ENCODE results near the gene RSPH1. TPM values are rescaled to one million over a fixed set of nuclear protein-coding genes. Genes with fewer than 3 reads are reported as not detected.

The RSPH1 gene
- 0.28 TPM for polyA plus RNA-seq (ENCODE audit: insufficient read length)

DNA sequence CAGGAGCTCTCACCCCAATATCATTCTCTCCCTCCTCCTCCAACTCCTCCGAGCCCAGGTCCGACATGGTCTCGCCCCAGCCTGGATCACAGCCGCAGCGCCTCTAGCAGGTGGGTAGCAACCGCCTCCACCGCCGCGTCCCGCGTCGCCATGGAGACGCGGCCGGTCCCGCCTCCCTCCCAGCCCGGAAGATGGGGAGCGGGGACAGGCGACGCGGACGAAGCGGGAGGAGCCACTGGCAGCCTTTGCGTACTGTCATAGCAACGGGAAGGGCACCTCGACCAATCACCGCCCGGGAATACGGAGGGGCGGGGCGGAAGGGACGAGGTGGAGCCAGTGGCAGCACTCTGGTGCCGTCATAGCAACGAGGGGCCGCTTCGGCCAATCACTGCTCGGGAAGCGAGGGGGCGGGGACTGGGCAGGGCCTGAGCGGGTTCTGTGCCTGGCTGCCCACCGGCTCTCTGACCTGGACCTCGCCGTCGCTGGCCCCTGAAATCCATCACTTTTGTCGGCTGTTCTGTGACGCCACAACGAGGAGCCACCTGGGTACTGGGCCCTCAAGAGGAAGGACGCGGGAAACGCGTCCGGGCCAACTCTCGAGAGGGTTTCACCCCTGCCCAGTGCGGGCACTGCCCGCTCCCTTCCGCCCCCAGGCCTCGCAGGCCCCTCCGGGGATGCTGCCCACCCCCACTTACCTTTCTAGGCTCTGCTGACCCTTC, at the start of gene RSPH1:
RSPH1 (minus strand) TSS at position 105 of the 719 bp plus-strand sequence; CDS start at position 67, 38 bp downstream.
- peak; percentile 99 for DNase-seq

- no peak for DNase-seq
Measured at GRCh38 chr21:42545745-42546144, 49.7 kb upstream of the RSPH1 start.

- DNase-seq = no peak
Measured at GRCh38 chr21:42545317-42545716, 49.3 kb upstream of the RSPH1 start.

DNA sequence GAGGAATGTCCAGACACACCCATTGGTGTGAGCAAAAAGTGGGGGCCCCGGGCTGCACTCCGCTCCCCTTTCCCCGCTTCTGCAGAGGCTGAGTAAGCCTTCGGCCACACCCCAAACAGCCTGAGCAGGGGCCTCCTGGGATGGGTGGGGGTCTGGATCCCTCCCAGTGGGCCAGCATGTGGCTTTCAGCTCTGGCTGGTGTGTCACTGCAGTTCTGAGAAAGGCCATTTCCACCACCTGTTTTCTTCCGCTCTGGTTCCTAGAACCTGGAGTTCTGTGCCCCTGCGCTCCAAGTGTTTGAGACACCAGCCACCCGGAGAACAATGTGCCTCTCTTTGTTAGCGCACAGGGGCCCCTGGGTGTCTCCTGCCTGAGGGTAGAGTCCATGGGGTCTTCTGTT, 48.5 kb upstream of the RSPH1 start:
- DNase-seq = no peak

DNA sequence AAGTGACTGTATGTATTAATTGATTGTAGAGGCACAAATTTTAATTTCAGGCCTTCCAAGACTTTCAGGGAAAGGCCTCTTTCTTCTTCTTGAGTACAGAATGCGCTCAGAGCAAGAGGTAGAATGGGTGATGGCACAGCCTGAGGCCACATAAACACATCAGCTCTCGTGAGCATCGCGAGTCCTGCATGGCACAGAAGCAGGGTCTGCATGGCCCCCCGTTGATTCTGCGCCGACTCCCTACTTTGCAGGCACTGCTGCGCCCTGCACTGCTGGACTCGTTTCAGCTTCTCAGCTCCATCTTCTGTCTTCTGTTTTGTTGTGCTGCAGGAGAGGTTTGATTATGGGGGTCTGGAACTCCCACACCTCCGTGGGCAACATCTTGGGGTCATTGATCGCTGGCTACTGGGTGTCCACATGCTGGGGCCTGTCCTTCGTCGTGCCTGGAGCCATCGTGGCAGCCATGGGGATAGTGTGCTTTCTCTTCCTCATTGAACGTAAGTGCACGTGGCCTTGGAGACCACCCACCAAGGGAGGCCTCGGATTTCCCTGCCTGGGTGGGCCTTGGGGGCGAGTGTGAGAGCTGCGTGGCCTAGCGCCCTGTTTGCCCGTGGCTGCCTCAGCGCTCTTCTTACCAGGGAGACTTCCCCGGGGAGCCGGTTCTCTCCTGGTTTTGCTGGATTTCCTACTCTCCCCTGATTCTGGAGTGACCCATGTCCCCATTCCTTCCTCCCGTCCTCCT, 47.3 kb upstream of the RSPH1 start:
- no peak for DNase-seq

GRCh38 chr21:42542596-42542995, 46.6 kb upstream of the RSPH1 start:
- DNase-seq = no peak

DNA sequence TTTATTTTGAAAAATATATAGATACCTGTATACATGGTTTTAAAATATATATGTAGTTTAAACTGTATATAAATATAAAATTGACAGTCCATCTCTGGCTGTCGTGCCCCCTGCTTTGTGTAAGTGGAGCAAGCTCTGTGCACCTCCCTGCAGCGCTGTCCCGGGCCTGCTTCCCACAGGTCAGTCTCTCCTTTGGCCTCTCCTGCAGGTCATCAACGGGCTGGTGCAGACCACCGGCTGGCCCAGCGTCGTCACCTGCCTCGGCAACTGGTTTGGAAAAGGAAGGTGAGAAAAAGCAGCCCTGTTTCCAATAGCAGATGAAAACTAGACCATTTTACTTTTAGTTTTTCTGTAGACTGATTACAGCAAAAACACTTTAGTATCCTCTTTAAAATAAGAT, 46.2 kb upstream of the RSPH1 start:
- no peak for DNase-seq

GRCh38 chr21:42541618-42542017, 45.6 kb upstream of the RSPH1 start:
- no peak for DNase-seq

DNA sequence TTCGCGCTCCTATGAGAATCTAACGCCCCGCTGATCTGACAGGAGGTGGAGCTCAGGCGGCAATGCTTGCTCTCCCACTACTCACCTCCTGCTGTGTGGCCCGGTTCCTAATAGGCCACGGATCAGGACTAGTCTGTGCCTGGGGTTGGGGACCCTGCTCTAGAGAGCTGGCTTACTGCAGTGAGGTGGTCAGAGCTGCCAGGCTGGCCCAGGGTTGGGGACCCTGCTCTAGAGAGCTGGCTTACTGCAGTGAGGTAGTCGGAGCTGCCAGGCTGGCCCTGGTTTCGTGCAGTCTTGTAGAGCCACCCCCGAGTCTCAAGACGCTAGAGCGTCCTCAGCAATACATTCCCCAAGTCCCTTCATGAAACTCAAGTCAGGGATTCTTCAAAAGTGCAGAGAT, 45.1 kb upstream of the RSPH1 start:
- no peak for DNase-seq

DNA sequence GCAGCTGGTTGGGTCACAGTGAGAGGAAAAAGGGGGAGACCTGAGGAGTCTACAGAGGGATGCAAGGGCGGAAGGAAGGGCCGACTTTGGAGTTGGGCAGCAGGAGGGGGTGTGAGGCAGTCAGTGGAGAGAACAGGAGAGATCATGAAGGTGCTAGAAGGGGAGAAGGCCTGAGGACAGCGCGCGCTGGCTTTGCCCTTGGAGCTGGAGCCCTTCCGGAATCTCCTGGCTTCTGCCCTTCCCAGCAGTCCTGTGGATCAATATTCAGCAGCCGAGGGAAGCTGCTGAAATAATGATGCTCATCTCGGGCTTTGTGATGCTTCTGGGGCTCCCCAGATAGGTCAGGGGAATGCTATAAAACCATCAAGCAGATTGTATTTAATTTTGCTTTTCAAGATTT, 44.4 kb upstream of the RSPH1 start:
- DNase-seq = no peak

DNA sequence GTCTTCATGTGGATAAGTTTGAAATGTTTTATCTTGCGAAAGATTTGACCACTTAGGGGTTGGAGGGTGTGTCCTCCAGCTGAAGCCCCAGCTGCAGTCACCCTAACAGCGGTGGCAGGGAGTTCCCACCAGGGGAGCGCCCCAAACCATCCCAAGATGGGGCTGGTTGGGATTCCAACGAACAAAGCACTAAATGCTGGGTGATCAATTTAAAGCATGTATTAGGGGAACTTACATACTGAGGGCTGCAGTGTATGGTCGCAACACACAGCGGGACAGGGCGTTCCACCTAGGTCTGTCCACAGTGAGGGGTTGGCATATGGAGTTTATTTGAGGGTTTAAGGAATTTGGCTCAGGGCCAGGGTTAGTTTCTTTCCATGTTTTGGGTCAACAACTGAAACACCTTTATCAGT, 43.9 kb upstream of the RSPH1 start:
- DNase-seq = no peak

GRCh38 chr21:42539342-42539741, 43.3 kb upstream of the RSPH1 start:
- DNase-seq = no peak

DNA sequence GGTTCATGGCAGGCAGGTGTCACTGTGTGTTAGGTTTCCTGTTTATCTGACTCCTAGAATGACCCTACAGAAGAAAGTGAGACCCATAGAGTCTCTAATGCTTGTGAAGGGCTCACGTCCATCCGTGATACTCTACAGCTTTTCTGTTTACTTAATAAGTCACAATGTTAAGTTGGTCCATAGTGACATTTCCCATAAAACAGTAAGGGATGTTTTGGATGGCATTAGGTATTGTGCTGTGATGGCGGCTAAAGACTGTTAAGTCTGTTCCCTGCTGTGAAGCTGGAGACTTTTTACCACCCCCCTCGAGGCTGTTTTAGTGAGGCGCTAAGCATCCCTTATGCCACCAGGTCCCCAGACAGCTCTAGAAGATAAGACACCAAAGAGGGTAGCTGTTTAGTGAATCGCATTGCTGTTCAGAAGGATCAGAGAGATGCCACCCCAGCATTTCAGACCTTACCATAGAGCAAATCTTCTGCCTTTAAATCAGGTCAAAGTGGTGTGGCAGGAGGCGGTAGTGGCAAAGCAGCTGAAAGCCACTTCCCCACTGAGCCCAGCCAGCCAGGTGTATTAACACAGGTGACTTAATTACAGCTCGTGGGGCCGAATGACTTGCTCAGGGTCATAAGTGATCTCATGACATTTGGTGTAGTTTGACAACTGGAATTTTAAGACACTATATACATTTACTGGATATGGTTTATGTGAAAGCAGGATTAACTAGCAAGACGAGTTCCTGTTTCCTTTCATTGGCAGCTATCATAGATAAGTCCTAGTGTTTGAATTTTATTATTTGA, 42.7 kb upstream of the RSPH1 start:
- no peak for DNase-seq

DNA sequence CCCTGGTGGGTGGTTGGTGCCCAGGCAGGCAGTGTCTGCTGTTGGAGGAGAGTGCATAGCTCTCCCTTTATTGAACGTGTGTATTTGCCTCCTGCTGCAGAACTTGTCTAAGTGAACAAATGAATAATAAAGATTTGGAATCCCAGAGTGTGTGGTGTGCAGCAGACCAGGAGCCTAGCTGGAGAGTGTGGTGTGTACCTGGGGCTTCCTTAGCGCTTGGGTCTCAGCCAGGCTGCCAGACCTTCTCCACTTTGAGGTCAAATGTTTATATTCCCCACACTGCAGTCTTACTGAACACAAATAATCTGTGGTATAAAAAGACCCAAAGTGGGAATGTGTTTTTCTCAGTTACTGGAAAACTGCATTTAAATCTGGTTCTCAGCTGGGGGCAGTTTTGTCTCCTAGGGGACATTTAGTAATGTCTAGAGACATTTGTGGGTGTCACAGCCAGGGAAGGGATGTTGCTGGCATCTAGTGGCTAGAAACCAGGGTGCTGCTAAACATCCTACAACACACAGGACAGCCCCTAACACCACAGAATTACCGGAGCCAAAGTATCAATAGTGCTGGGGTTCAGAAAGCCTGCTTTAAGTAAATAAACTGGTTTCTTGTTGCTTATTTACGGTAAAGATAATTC, 41.2 kb upstream of the RSPH1 start:
- DNase-seq = no peak

GRCh38 chr21:42536601-42537000, 40.6 kb upstream of the RSPH1 start:
- no peak for DNase-seq

DNA sequence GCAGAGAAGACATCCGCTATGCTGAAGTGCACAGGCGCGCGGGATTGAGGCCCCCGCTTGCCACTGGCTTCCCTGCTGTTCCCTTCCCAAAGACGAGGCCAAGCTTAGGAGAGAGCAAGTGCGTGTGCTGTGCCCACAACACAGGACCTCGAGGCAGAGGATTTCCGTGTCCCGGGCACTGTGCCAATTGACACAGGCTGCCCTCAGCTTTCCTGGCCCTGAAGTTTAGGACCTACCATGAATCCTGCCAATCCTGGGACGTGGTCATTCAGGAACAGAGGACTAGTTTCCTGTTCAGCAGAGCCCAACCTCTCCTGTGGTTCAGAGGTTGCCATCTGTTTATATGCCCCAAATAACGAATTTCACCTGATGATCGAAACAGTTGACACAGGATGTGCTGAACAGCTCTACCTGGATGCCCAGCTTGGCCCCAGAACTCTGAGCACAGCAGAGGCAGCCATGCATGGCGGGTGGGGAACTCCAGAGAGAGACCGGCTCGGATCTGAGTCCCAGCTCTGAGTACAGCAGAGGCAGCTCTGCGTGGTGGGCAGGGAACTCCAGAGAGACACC, 39.7 kb upstream of the RSPH1 start:
- DNase-seq = no peak

- peak; percentile 74 for DNase-seq
Measured at GRCh38 chr21:42534421-42535378, 38.7 kb upstream of the RSPH1 start.

GRCh38 chr21:42533963-42534355, 37.9 kb upstream of the RSPH1 start:
- DNase-seq = no peak

DNA sequence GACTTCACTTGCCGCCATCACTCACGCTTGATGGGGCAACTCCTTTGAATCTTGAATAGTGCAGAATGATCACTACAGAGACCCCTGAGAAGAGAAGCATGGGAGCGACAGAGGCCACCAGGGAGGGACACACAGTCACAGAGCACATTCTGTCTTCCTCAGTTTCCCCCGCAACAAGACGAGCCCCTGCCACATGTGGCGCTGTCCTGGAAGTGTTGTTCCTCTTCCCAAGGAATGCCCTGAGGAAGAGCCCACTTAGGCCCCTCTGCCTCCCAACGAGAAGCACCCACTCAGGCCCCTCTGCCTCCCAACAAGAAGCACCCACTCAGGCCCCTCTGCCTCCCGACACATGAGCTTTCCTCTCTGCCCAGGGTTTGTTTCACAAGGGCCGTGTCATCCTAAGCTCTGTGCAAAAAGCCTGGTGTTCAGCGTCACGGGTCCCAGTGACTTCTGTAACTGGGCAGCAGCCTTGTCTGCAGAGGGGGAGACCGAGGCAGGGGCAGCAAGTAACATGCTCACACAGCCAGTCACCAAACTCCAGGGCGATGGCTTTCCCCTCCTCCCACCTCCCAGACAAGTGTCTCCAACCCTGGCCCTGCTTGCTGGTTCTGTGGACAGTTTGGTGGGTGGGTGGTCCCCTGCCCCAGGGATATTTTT, 37.4 kb upstream of the RSPH1 start:
- DNase-seq = no peak

GRCh38 chr21:42532466-42533181, 36.6 kb upstream of the RSPH1 start:
- peak; percentile 56 for DNase-seq

Measured in hindlimb muscle (tissue), 1 donor.